GM23338 (cell line): ENCODE measurements around the gene PCED1A. TPM values are rescaled to one million over a fixed set of nuclear protein-coding genes. Genes with fewer than 3 reads are reported as not detected.

Experiments
- ATAC-seq: fragments of 200-7000 bp; cut with Tn5 transposase; 3 replicates; pipeline ENCODE4 v1.9.1; 2020
- DNase-seq: peaks from one replicate; pipeline ENCODE4 v3.0.0-alpha.2; 2015; ENCODE audit warnings: low spot score
- H2AFZ ChIP-seq: fragments of 200-600 bp; sonication (generic); 2 replicates; pipeline ENCODE4 v1.8.0; 2016; ENCODE audit warnings: antibody characterized with exemption, mild to moderate bottlenecking, moderate library complexity
- H3F3A ChIP-seq: fragments of 200-600 bp; sonication (generic); replicated peaks from 2 replicates; pipeline ENCODE4 v1.8.0; 2017; ENCODE audit warnings: antibody characterized with exemption, mixed run types, low read depth
- H3K27ac ChIP-seq: fragments of 200-600 bp; sonication (generic); 2 replicates; pipeline ENCODE4 v1.6.1; 2016; ENCODE audit warnings: low read depth
- H3K27me3 ChIP-seq: fragments of 200-600 bp; sonication (generic); 2 replicates; pipeline ENCODE4 v1.8.0; 2016; ENCODE audit warnings: mild to moderate bottlenecking, mixed run types, moderate library complexity; ENCODE audit not compliant: insufficient read depth
- H3K36me3 ChIP-seq: fragments of 200-600 bp; sonication (generic); 2 replicates; pipeline ENCODE4 v1.8.0; 2016; ENCODE audit warnings: mild to moderate bottlenecking; ENCODE audit not compliant: insufficient read depth
- H3K4me1 ChIP-seq: fragments of 200-600 bp; sonication (generic); 2 replicates; pipeline ENCODE4 v1.8.0; 2016; ENCODE audit warnings: mild to moderate bottlenecking, moderate library complexity; ENCODE audit not compliant: insufficient read depth
- H3K4me2 ChIP-seq: fragments of 200-600 bp; sonication (generic); 2 replicates; pipeline ENCODE4 v1.7.1; 2017; ENCODE audit warnings: mixed run types
- H3K4me3 ChIP-seq: fragments of 200-600 bp; sonication (generic); 2 replicates; pipeline ENCODE4 v1.6.1; 2016; ENCODE audit warnings: mixed run types
- H3K79me2 ChIP-seq: fragments of 200-600 bp; sonication (generic); replicated peaks from 2 replicates; pipeline ENCODE4 v1.8.0; 2017; ENCODE audit warnings: mild to moderate bottlenecking; ENCODE audit not compliant: insufficient read depth
- H3K9me2 ChIP-seq: fragments of 200-600 bp; sonication (generic); 2 replicates; pipeline ENCODE4 v1.8.0; 2017; ENCODE audit not compliant: insufficient read depth
- H4K20me1 ChIP-seq: fragments of 200-600 bp; sonication (generic); replicated peaks from 2 replicates; pipeline ENCODE4 v1.8.0; 2017; ENCODE audit warnings: mild to moderate bottlenecking; ENCODE audit not compliant: insufficient read depth
- H3K27ac Mint-ChIP-seq: 2 replicates; pipeline ENCODE4 v1.8.0; 2020; ENCODE audit warnings: inconsistent platforms, mild to moderate bottlenecking, moderate library complexity, mixed read lengths
- H3K27me3 Mint-ChIP-seq: 3 replicates; pipeline ENCODE4 v1.8.0; 2022; ENCODE audit warnings: low read depth, mild to moderate bottlenecking, moderate library complexity, mixed read lengths, inconsistent platforms; ENCODE audit not compliant: insufficient read depth, poor library complexity
- H3K36me3 Mint-ChIP-seq: 3 replicates; pipeline ENCODE4 v1.8.0; 2021; ENCODE audit warnings: low read depth, mild to moderate bottlenecking, inconsistent platforms, moderate library complexity, mixed read lengths
- H3K4me1 Mint-ChIP-seq: 3 replicates; pipeline ENCODE4 v1.8.0; 2020; ENCODE audit warnings: mild to moderate bottlenecking, inconsistent platforms, mixed read lengths
- H3K4me3 Mint-ChIP-seq: 3 replicates; pipeline ENCODE4 v1.8.0; 2021; ENCODE audit warnings: moderate library complexity, mild to moderate bottlenecking, inconsistent platforms, mixed read lengths
- H3K9me3 Mint-ChIP-seq: 3 replicates; pipeline ENCODE4 v1.8.0; 2020; ENCODE audit warnings: moderate library complexity, mild to moderate bottlenecking, inconsistent platforms, mixed read lengths
- CREB1 ChIP-seq: fragments of 250-450 bp; sonication (Bioruptor Pico); IDR thresholded peaks from 2 replicates; pipeline ENCODE4 v1.5.0; 2020; ENCODE audit warnings: low read depth, mild to moderate bottlenecking, moderate library complexity
- EZH2 ChIP-seq: fragments of 200-600 bp; sonication (generic); IDR thresholded peaks from one replicate; pipeline ENCODE4 v1.8.0; 2017; ENCODE audit warnings: antibody characterized with exemption, mild to moderate bottlenecking, low read depth; ENCODE audit not compliant: unreplicated experiment
- EZH2phosphoT487 ChIP-seq: fragments of 200-600 bp; sonication (generic); IDR thresholded peaks from one replicate; pipeline ENCODE4 v1.8.1; 2018; ENCODE audit warnings: antibody characterized with exemption; ENCODE audit not compliant: unreplicated experiment
- JUNB ChIP-seq: IDR thresholded peaks from one replicate; pipeline ENCODE4 v1.6.1; 2016; ENCODE audit warnings: antibody characterized with exemption; ENCODE audit not compliant: unreplicated experiment
- NANOG ChIP-seq: IDR thresholded peaks from 2 replicates; pipeline ENCODE4 v1.6.1; 2016; ENCODE audit warnings: antibody characterized with exemption, borderline replicate concordance
- POLR2AphosphoS5 ChIP-seq: IDR thresholded peaks from 2 replicates; pipeline ENCODE4 v1.6.1; 2016; ENCODE audit warnings: antibody characterized with exemption, low read depth
- STAT1 ChIP-seq: IDR thresholded peaks from one replicate; pipeline ENCODE4 v1.6.1; 2016; ENCODE audit warnings: antibody characterized with exemption; ENCODE audit not compliant: unreplicated experiment
- ZNF114 ChIP-seq: fragments of 250-450 bp; sonication (Bioruptor Pico); IDR thresholded peaks from 2 replicates; pipeline ENCODE4 v1.5.0; 2020; ENCODE audit warnings: mild to moderate bottlenecking, moderate library complexity
- polyA plus RNA-seq: library from polyadenylated mRNA; unstranded; fragments of >200 nt; fragmentation: Nextera tagmentation; extraction: Ambion mirVana; gene quantifications from 2 replicates; pipeline ENCODE4 v1.2.1, GENCODE V29; 2016
- total RNA-seq: library from RNA; depleted of rRNA; stranded (reverse); fragments of >200 nt; shearing (Covaris generic); gene quantifications from 2 replicates; pipeline ENCODE4 v1.2.3, GENCODE V29; 2014
- TF ChIP-seq, protein P1 (sequence below), 2 experiments: fragments of 200-600 bp in 1 of 2; sonication (generic) in 1 of 2; conservative IDR thresholded peaks; 2 replicates each; pipeline versions ENCODE4 v1.5.1 to v1.6.1; 2016 to 2017; ENCODE audit warnings: antibody characterized with exemption in 2 of 2, low read depth in 2 of 2, mild to moderate bottlenecking in 2 of 2, moderate library complexity in 1 of 2
- TF ChIP-seq, protein P2 (sequence below): IDR thresholded peaks from 2 replicates; pipeline ENCODE4 v1.6.1; 2016; ENCODE audit warnings: antibody characterized with exemption
- TF ChIP-seq, protein P3 (sequence below): IDR thresholded peaks from one replicate; pipeline ENCODE4 v1.6.1; 2018; ENCODE audit warnings: antibody characterized with exemption; ENCODE audit not compliant: unreplicated experiment

The PCED1A gene
- total and polyA plus RNA-seq, 2 experiments from 2014 or later = 5.0 to 8.9 TPM

DNA sequence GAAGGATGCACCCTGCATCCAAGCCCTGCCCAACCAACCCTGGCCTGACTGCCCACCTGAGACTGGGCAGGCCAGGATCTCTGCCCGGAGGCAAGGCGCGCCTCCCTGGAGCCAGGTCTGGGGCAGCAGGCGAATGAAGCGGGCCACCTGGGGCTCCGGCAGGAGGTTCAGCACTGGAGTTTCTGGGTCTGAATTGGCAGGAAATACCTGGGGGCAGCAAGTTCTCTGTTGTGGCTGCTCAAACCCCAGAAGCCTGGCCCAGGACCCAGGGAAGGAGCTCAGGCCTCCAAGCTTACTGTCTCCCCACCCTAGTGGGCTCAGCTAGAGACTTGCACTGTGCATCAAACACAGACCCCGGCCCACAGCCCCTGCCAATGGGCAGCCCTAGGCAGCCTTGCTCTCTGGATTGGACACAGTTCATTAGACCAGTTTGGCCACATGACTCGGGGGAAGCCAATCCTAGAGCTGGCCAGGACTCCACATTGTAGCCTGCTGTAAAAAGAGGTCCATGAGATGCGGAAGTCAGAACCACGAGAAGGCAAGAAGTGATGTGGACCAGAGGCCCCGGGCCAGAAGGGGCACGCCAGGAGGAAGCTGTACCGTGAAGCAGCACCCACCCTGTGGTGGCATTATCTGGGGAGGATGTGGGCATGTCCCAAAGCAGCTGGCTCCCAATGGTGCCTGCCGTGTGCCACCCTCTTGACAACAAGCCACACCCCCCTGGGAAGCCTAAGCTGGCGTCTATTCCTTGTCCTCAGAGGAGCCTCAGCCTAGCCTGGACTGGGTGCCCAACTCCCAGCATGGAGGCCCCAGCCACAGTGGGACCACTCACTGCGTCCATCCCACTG lies 43.1 kb downstream of the PCED1A start:
- H3K9me2 ChIP-seq = no peaks in the 10 kb centered on the region
- no peak overlapping the region for H3K4me3 Mint-ChIP-seq
- peaks cover 4% of the 10 kb centered on the region; the same call in 1 of the 2 replicates for H4K20me1 ChIP-seq
- H3K36me3 Mint-ChIP-seq = peaks cover 33% of the 10 kb centered on the region
- H2AFZ ChIP-seq = no peak overlapping the region
- 0 out of 2 replicates have a peak, but pooled peaks cover 4% of the 10 kb centered on the region for H3F3A ChIP-seq
- H3K4me3 ChIP-seq = no peak overlapping the region
- no peak for ATAC-seq
- no peaks in the 10 kb centered on the region for H3K36me3 ChIP-seq
- peaks cover 28% of the 10 kb centered on the region for H3K27me3 Mint-ChIP-seq
- H3K79me2 ChIP-seq = no peaks in the 10 kb centered on the region
- H3K9me3 Mint-ChIP-seq = no peaks in the 10 kb centered on the region
- no peak overlapping the region for H3K4me2 ChIP-seq
- H3K27me3 ChIP-seq = peaks cover 35% of the 10 kb centered on the region
- no peak overlapping the region for H3K27ac Mint-ChIP-seq
- no peak for DNase-seq
- peaks cover 19% of the 10 kb centered on the region; the same call in 1 of the 2 replicates for H3K4me1 ChIP-seq
- H3K4me1 Mint-ChIP-seq = peaks cover 26% of the 10 kb centered on the region
- no peak overlapping the region for H3K27ac ChIP-seq
- no peak for TF ChIP-seq CREB1
- TF ChIP-seq ZNF114 (CRISPR knock-in tag) = no peak

DNA sequence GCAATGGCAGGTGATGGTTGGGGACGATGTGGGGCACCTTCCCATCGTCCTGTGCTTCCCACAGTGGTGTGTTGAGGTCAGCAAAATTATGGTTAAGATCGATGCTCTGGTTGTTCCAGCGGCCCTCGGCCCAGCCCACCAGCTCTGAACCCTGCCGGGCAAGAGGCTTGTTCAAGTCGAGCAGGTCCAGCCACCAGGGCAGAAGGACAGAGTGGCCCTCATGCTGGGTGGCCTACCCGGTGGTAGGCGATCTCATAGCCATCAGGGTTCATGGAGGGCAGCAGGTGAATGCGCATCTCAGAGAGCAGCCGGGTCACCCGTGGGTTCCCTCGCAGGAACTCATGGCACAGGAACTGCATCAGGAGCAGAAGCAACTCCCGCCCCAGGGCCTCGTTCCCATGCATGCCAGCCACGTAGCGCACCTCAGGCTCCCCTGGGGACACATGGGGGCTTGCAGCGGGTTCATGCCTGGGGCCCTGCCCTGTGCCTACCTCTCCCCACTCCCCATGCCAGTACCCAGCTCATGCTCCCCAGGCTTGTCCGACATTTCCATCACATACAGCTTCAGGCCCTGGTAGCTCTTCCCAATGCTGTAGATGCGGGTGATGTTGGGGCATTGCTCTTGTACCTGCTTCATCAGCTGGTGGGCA lies 44.3 kb downstream of the PCED1A start:
- Mint-ChIP-seq H3K4me1 (peaks cover 20% of the 10 kb centered on the region), H3K27ac (no peak overlapping the region), H3K9me3 (no peaks in the 10 kb centered on the region), H3K27me3 (peaks cover 16% of the 10 kb centered on the region), H3K36me3 (peaks cover 33% of the 10 kb centered on the region), H3K4me3 (no peak overlapping the region)
- no peak overlapping the region for H2AFZ ChIP-seq
- no peaks in the 10 kb centered on the region for H3K36me3 ChIP-seq
- no peaks in the 10 kb centered on the region for H3K79me2 ChIP-seq
- H3K4me3 ChIP-seq = no peak overlapping the region
- H3K27me3 ChIP-seq = peaks cover 23% of the 10 kb centered on the region
- no peak for DNase-seq
- H3K4me1 ChIP-seq = peaks cover 13% of the 10 kb centered on the region; the same call in 1 of the 2 replicates
- no peak overlapping the region for H3K27ac ChIP-seq
- H4K20me1 ChIP-seq = peaks cover 8% of the 10 kb centered on the region; the same call in 1 of the 2 replicates
- 0 out of 2 replicates have a peak, but pooled peaks cover 4% of the 10 kb centered on the region for H3F3A ChIP-seq
- no peak for ATAC-seq
- no peaks in the 10 kb centered on the region for H3K9me2 ChIP-seq
- no peak overlapping the region for H3K4me2 ChIP-seq
- TF ChIP-seq, protein P1, sequence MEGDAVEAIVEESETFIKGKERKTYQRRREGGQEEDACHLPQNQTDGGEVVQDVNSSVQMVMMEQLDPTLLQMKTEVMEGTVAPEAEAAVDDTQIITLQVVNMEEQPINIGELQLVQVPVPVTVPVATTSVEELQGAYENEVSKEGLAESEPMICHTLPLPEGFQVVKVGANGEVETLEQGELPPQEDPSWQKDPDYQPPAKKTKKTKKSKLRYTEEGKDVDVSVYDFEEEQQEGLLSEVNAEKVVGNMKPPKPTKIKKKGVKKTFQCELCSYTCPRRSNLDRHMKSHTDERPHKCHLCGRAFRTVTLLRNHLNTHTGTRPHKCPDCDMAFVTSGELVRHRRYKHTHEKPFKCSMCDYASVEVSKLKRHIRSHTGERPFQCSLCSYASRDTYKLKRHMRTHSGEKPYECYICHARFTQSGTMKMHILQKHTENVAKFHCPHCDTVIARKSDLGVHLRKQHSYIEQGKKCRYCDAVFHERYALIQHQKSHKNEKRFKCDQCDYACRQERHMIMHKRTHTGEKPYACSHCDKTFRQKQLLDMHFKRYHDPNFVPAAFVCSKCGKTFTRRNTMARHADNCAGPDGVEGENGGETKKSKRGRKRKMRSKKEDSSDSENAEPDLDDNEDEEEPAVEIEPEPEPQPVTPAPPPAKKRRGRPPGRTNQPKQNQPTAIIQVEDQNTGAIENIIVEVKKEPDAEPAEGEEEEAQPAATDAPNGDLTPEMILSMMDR (conservative IDR thresholded peaks at IDR 0.05; ENCODE audit: low read depth in 2 of 2) = no peak
- TF ChIP-seq JUNB (no peak), POLR2AphosphoS5 (no peak), EZH2 (no peak), CREB1 (no peak), EZH2phosphoT487 (no peak), STAT1 (no peak), NANOG (no peak)
- TF ChIP-seq, protein P2, sequence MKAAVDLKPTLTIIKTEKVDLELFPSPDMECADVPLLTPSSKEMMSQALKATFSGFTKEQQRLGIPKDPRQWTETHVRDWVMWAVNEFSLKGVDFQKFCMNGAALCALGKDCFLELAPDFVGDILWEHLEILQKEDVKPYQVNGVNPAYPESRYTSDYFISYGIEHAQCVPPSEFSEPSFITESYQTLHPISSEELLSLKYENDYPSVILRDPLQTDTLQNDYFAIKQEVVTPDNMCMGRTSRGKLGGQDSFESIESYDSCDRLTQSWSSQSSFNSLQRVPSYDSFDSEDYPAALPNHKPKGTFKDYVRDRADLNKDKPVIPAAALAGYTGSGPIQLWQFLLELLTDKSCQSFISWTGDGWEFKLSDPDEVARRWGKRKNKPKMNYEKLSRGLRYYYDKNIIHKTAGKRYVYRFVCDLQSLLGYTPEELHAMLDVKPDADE = no peak
- TF ChIP-seq, protein P3, sequence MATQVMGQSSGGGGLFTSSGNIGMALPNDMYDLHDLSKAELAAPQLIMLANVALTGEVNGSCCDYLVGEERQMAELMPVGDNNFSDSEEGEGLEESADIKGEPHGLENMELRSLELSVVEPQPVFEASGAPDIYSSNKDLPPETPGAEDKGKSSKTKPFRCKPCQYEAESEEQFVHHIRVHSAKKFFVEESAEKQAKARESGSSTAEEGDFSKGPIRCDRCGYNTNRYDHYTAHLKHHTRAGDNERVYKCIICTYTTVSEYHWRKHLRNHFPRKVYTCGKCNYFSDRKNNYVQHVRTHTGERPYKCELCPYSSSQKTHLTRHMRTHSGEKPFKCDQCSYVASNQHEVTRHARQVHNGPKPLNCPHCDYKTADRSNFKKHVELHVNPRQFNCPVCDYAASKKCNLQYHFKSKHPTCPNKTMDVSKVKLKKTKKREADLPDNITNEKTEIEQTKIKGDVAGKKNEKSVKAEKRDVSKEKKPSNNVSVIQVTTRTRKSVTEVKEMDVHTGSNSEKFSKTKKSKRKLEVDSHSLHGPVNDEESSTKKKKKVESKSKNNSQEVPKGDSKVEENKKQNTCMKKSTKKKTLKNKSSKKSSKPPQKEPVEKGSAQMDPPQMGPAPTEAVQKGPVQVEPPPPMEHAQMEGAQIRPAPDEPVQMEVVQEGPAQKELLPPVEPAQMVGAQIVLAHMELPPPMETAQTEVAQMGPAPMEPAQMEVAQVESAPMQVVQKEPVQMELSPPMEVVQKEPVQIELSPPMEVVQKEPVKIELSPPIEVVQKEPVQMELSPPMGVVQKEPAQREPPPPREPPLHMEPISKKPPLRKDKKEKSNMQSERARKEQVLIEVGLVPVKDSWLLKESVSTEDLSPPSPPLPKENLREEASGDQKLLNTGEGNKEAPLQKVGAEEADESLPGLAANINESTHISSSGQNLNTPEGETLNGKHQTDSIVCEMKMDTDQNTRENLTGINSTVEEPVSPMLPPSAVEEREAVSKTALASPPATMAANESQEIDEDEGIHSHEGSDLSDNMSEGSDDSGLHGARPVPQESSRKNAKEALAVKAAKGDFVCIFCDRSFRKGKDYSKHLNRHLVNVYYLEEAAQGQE = no peak
